K562 (cell line): ENCODE data around the gene TOGARAM2. TPM values are rescaled to one million over a fixed set of nuclear protein-coding genes. Genes with fewer than 3 reads are reported as not detected.

Experiments
- ATAC-seq: fragments of 200-7000 bp; cut with Tn5 transposase; 3 replicates; pipeline ENCODE4 v1.9.1; 2020; ENCODE audit warnings: moderate library complexity
- BruUV-seq: library from RNA; stranded (reverse); fragments of 400-500 nt; replicated peaks from 2 replicates; lab custom pipeline; 2021; lab: Mats Ljungman, UMichigan
- CTCF ChIA-PET: fragments of 300-600 bp; formaldehyde crosslinking; extraction: SDS; loops from one replicate; lab custom pipeline; 2021; ENCODE audit warnings: low intra/inter-chr PET ratio; lab: Yijun Ruan, JAX
- POLR2A ChIA-PET: fragments of 300-600, 350-650 bp; sonication (Branson Sonifier 250); formaldehyde crosslinking; extraction: SDS; loops from one replicate; lab custom pipeline; 2021; ENCODE audit warnings: antibody characterized with exemption, inconsistent platforms; lab: Yijun Ruan, JAX
- DNase-seq, 4 experiments: peaks; one replicate each; pipeline versions ENCODE4 v3.0.0 to v3.0.0-alpha.2; 2011 to 2018; ENCODE audit warnings: low spot score in 3 of 4, mixed read lengths in 3 of 4; ENCODE audit errors: extremely low read depth in 1 of 4
- FAIRE-seq: peaks from 2 replicates; lab custom pipeline; 2011; peaks lifted over from hg19 to GRCh38; lab: Jason Lieb, UNC
- H2AFZ ChIP-seq: 2 replicates; pipeline ENCODE4 v1.6.0; 2011; ENCODE audit warnings: low read depth, low read length, control low read depth, inconsistent platforms
- H3K27ac ChIP-seq: fragments of 200-600 bp; 3 replicates; pipeline ENCODE4 v1.8.0; 2011; ENCODE audit warnings: low read depth, mild to moderate bottlenecking, control low read depth, inconsistent platforms, low read length, moderate library complexity, mixed read lengths; ENCODE audit errors: extremely low read depth
- H3K27me3 ChIP-seq, 2 experiments: fragments of 300-600 bp in 1 of 2; 2 replicates in 1 of 2; 3 replicates in 1 of 2; pipeline versions ENCODE4 v1.6.0 to v1.8.0; 2011; ENCODE audit warnings: inconsistent platforms in 2 of 2, low read length in 2 of 2, mild to moderate bottlenecking in 1 of 2, mixed read lengths in 1 of 2, moderate library complexity in 1 of 2; ENCODE audit not compliant: control insufficient read depth in 2 of 2, insufficient read depth in 2 of 2
- H3K36me3 ChIP-seq: fragments of 300-600 bp; 3 replicates; pipeline ENCODE4 v1.8.0; 2011; ENCODE audit warnings: mild to moderate bottlenecking, low read length, inconsistent platforms; ENCODE audit not compliant: control insufficient read depth, insufficient read depth
- H3K4me1 ChIP-seq, 2 experiments: fragments of 200-600 bp in 1 of 2; replicated peaks in 1 of 2; 2 replicates in 1 of 2; 3 replicates in 1 of 2; pipeline versions ENCODE4 v1.5.1 to v1.8.0; 2011; ENCODE audit warnings: inconsistent platforms in 2 of 2, low read length in 2 of 2, mild to moderate bottlenecking in 1 of 2, mixed read lengths in 1 of 2, moderate library complexity in 1 of 2; ENCODE audit not compliant: control insufficient read depth in 2 of 2, insufficient read depth in 2 of 2
- H3K4me2 ChIP-seq: 2 replicates; pipeline ENCODE4 v1.6.1; 2011; ENCODE audit warnings: low read length, control low read depth, inconsistent platforms, mixed read lengths; ENCODE audit not compliant: insufficient read depth
- H3K4me3 ChIP-seq: fragments of 200-600 bp; sonication (generic), shearing (Covaris generic); 2 replicates; pipeline ENCODE4 v1.5.1; 2016; ENCODE audit warnings: control low read depth, inconsistent platforms
- H3K79me2 ChIP-seq: fragments of 200-600 bp; 3 replicates; pipeline ENCODE4 v1.8.0; 2011; ENCODE audit warnings: low read length, inconsistent platforms; ENCODE audit not compliant: control insufficient read depth, insufficient read depth
- H3K9ac ChIP-seq, 2 experiments: 2 replicates each; pipeline versions ENCODE4 v1.6.0 to v1.6.1; 2011; ENCODE audit warnings: low read depth in 2 of 2, low read length in 2 of 2, control low read depth in 1 of 2, inconsistent platforms in 1 of 2, mild to moderate bottlenecking in 1 of 2, mixed read lengths in 1 of 2; ENCODE audit not compliant: insufficient read depth in 1 of 2
- H3K9me1 ChIP-seq: one replicate; pipeline ENCODE4 v1.6.0; 2011; ENCODE audit warnings: inconsistent platforms, mild to moderate bottlenecking, low read length, moderate library complexity; ENCODE audit not compliant: control insufficient read depth, insufficient read depth
- H3K9me3 ChIP-seq: replicated peaks from 2 replicates; pipeline ENCODE4 v1.5.1; 2011; ENCODE audit warnings: low read depth, low read length, inconsistent platforms; ENCODE audit not compliant: control insufficient read depth, insufficient read depth
- H4K20me1 ChIP-seq: replicated peaks from 2 replicates; pipeline ENCODE4 v1.6.1; 2011; ENCODE audit warnings: low read length, inconsistent platforms, mixed read lengths; ENCODE audit not compliant: control insufficient read depth, insufficient read depth
- CBFA2T2 ChIP-seq: fragments of 450-650 bp; conservative IDR thresholded peaks from 2 replicates; pipeline ENCODE4 v1.6.1; 2017; ENCODE audit warnings: mild to moderate bottlenecking
- DMBX1 ChIP-seq: fragments of 250-450 bp; sonication (Bioruptor Pico); IDR thresholded peaks from 2 replicates; pipeline ENCODE4 v1.8.0; 2022; ENCODE audit warnings: inconsistent platforms, mild to moderate bottlenecking, moderate library complexity, borderline replicate concordance
- GABPB1 ChIP-seq: sonication (generic); formaldehyde crosslinking; IDR thresholded peaks from 2 replicates; pipeline ENCODE4 v1.8.0; 2022; ENCODE audit warnings: mild to moderate bottlenecking, missing genetic modification reagents
- MCM2 ChIP-seq: fragments of 450-650 bp; IDR thresholded peaks from 2 replicates; pipeline ENCODE4 v1.6.1; 2017; ENCODE audit warnings: low read depth, mild to moderate bottlenecking
- NEUROD1 ChIP-seq: fragments of 150-350 bp; IDR thresholded peaks from 2 replicates; pipeline ENCODE4 v1.6.1; 2014; ENCODE audit warnings: borderline replicate concordance, low read length, low read depth; ENCODE audit not compliant: partially characterized antibody
- NR2C2 ChIP-seq, 2 experiments: fragments of 200-800 bp in 1 of 2; sonication (Bioruptor generic) in 1 of 2; sonication (generic) in 1 of 2; formaldehyde crosslinking in 1 of 2; IDR thresholded peaks; 2 replicates each; pipeline versions ENCODE4 v1.6.1 to v1.8.0; 2016 to 2022; ENCODE audit warnings: mild to moderate bottlenecking in 1 of 2, missing compliant biosample characterization in 1 of 2, missing genetic modification characterization in 1 of 2, missing genetic modification reagents in 1 of 2
- POU5F1 ChIP-seq: fragments of 150-350 bp; IDR thresholded peaks from 2 replicates; pipeline ENCODE4 v1.6.1; 2014; ENCODE audit warnings: borderline replicate concordance, low read length, low read depth, mild to moderate bottlenecking; ENCODE audit not compliant: partially characterized antibody
- WGBS: fragments of 100-300 bp; shearing (Covaris generic); methylation state at CpG from one replicate; pipeline ENCODE4 v1.1.6; 2016; ENCODE audit warnings: low coverage, mixed read lengths; ENCODE audit not compliant: insufficient coverage; ENCODE audit errors: missing lambda C conversion rate; 5-methylcytosine and 5-hydroxymethylcytosine counted together
- in situ Hi-C: fragments of 300-500 bp; cut with MboI; formaldehyde crosslinking; loops from 4 replicates; pipeline ENCODE4 v1.15.0; 2018; ENCODE audit warnings: inconsistent platforms, mixed read lengths
- intact Hi-C: fragments of 100-400 bp; cut with micrococcal nuclease; formaldehyde crosslinking; loops from 2 replicates; pipeline ENCODE4 v1.14.2; 2022
- polyA plus RNA-seq, 8 experiments: library from polyadenylated mRNA; depleted of rRNA in 4 of 8; stranded (reverse) in 5 of 8; unstranded in 3 of 8; fragments of >200 nt; fragmentation: Nextera tagmentation in 2 of 8; fragmentation: Illumina TruSeq in 1 of 8; extraction: Ambion mirVana in 2 of 8; extraction: Trizol in 1 of 8; gene quantifications; 2 replicates each; pipeline versions ENCODE4 v1.2.1 to v1.2.3, GENCODE V29; 2011 to 2014; ENCODE audit warnings: inconsistent platforms in 1 of 8, missing spikeins in 1 of 8
- total RNA-seq, 7 experiments: library from RNA; depleted of rRNA in 6 of 7; stranded (reverse); fragments of >200 nt in 6 of 7; fragmentation: Illumina TruSeq in 2 of 7; extraction: Trizol in 2 of 7; gene quantifications; 2 replicates each; pipeline versions ENCODE4 v1.2.1 to v1.2.3, GENCODE V29; 2011 to 2021; ENCODE audit warnings: low replicate concordance in 1 of 7
- TF ChIP-seq, protein P1 (sequence below): fragments of 450-650 bp; formaldehyde crosslinking; IDR thresholded peaks from 2 replicates; pipeline ENCODE4 v1.4.0; 2020; ENCODE audit warnings: mild to moderate bottlenecking, mixed read lengths

The TOGARAM2 gene
- total and polyA plus RNA-seq, 9 of the 15 experiments (the other 6 are each of a cell fraction or from before 2014, with no cell fraction given), result not detected

DNA sequence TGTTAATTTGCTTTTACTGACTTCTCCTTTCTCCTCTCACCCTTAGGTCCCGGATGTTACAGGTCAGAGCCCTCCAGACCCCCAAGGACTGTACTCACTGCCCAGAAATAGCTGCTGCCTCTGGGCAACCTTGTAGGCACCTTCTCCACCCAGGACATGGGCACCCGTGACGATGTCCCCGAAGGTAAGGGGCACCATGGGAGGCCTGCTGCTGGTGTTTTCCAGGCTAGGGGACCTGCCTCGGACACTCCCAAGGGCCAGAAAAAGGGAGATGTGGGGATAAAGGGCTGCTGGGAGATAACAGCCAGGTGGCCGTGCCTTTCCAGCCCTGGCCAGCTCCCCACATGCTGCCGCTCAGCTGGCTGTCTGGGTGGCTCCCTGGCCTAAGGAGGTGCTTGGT, 13.6 kb downstream of the TOGARAM2 start:
- DNase-seq, result no peak
- peaks cover 3% of the 10 kb centered on the region for H3K9me1 ChIP-seq
- H3K9me3 ChIP-seq, result no peaks in the 10 kb centered on the region
- peaks cover 31 to 80% of the 10 kb centered on the region in 2 experiments for H3K27me3 ChIP-seq
- BruUV-seq, result no TSS peak
- H4K20me1 ChIP-seq, result peaks cover 8% of the 10 kb centered on the region; the same call in 1 of the 2 replicates
- no peaks in the 10 kb centered on the region for H3K79me2 ChIP-seq
- no peak for TF ChIP-seq GABPB1 (CRISPR knock-in tag)
- H3K36me3 ChIP-seq, result no peaks in the 10 kb centered on the region
- H3K4me1 ChIP-seq, result no peaks in the 10 kb centered on the region; a peak in 1 of 5 replicates
- H3K27ac ChIP-seq, result no peak overlapping the region
- WGBS, result 0% methylated on average over 7 of the region's 7 CpGs
- no peak overlapping the region; a peak in 1 of 4 replicates for H3K9ac ChIP-seq
- ChIA-PET POLR2A (interaction anchor here (1.3 kb wide), 1 partner anchor 244 kb away, joined by 3 read pairs; no protein-coding TSS in a partner anchor), CTCF (no interaction called here)
- no peak overlapping the region for H3K4me2 ChIP-seq
- no peak overlapping the region for H2AFZ ChIP-seq
- H3K4me3 ChIP-seq, result no peak overlapping the region
- in situ Hi-C loops, result no loop called here
- no peak for FAIRE-seq
- ATAC-seq, result no peak
- intact Hi-C loops, result no loop called here

- CTCF ChIA-PET, result no interaction called here
- POLR2A ChIA-PET, result interaction anchor here (1.3 kb wide), 1 partner anchor 243 kb away, joined by 3 read pairs; no protein-coding TSS in a partner anchor
- no peak for ATAC-seq
- TF ChIP-seq DMBX1 (CRISPR knock-in tag) (no peak), CBFA2T2 (no peak), NR2C2 (CRISPR knock-in tag; IDR thresholded peaks at IDR 0.05) (no peak), NR2C2 (tag; IDR thresholded peaks at IDR 0.05) (no peak), POU5F1 (no peak), NEUROD1 (no peak), MCM2 (no peak)
- TF ChIP-seq, protein P1, sequence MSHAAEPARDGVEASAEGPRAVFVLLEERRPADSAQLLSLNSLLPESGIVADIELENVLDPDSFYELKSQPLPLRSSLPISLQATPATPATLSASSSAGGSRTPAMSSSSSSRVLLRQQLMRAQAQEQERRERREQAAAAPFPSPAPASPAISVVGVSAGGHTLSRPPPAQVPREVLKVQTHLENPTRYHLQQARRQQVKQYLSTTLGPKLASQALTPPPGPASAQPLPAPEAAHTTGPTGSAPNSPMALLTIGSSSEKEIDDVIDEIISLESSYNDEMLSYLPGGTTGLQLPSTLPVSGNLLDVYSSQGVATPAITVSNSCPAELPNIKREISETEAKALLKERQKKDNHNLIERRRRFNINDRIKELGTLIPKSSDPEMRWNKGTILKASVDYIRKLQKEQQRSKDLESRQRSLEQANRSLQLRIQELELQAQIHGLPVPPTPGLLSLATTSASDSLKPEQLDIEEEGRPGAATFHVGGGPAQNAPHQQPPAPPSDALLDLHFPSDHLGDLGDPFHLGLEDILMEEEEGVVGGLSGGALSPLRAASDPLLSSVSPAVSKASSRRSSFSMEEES (CRISPR knock-in tag), result no peak
Observed at GRCh38 chr2:28995765-28996750, 15.0 kb downstream of the TOGARAM2 start.

More at GRCh38 chr2:28995765-28996750, 15.0 kb downstream of the TOGARAM2 start:
- Histone ChIP-seq H3K27ac (no peak overlapping the region), H3K4me3 (no peak overlapping the region), H3K9me3 (no peaks in the 10 kb centered on the region), H4K20me1 (peaks cover 4% of the 10 kb centered on the region; the same call in 1 of the 2 replicates), H3K4me2 (no peak overlapping the region), H3K36me3 (no peaks in the 10 kb centered on the region), H3K79me2 (no peaks in the 10 kb centered on the region), H3K4me1 (peaks cover 0 to 3% of the 10 kb centered on the region in 2 experiments; a peak in 1 of 5 replicates), H2AFZ (no peak overlapping the region), H3K9ac (no peak overlapping the region; a peak in 1 of 4 replicates), H3K9me1 (peaks cover 3% of the 10 kb centered on the region), H3K27me3 (peaks cover 24 to 79% of the 10 kb centered on the region in 2 experiments)
- in situ Hi-C loops, result no loop called here
- 0% methylated on average over 5 of the region's 6 CpGs for WGBS
- DNase-seq (no peak), FAIRE-seq (no peak)
- intact Hi-C loops, result no loop called here
- no TSS peak for BruUV-seq
